EL (cell line): ENCODE data around the gene HIBADH.
"Not testable (repeated sequence)": the region's sequence is repeated elsewhere in the genome, so short reads cannot be mapped to it uniquely, and the experiment has no call there.

ENCODE experiments used
- DNase-seq: peaks from one replicate; pipeline ENCODE4 v3.0.0-alpha.2; 2016

HIBADH gene

GRCh38 chr7:27593226-27593625 lies 69.5 kb downstream of the HIBADH start:
- DNase-seq, result peak; percentile 4

GRCh38 chr7:27590416-27590815 lies 72.3 kb downstream of the HIBADH start:
- no peak for DNase-seq

GRCh38 chr7:27587429-27587828 lies 75.3 kb downstream of the HIBADH start:
- DNase-seq, result no peak

- no peak for DNase-seq
Observed at GRCh38 chr7:27586825-27587224, 75.9 kb downstream of the HIBADH start.

- DNase-seq, result no peak
Observed at GRCh38 chr7:27585781-27586447, 76.8 kb downstream of the HIBADH start.

- no peak for DNase-seq
Observed at GRCh38 chr7:27581906-27582305, 80.8 kb downstream of the HIBADH start.

GRCh38 chr7:27581119-27581518 lies 81.6 kb downstream of the HIBADH start:
- DNase-seq, result no peak

GRCh38 chr7:27579565-27579964 lies 83.1 kb downstream of the HIBADH start:
- DNase-seq, result no peak

GRCh38 chr7:27578169-27578568 lies 84.5 kb downstream of the HIBADH start:
- not testable (repeated sequence) for DNase-seq

GRCh38 chr7:27576360-27576944 lies 86.2 kb downstream of the HIBADH start:
- peak; percentile 55 for DNase-seq

GRCh38 chr7:27575613-27576012 lies 87.1 kb downstream of the HIBADH start:
- DNase-seq, result no peak

- DNase-seq, result no peak
Observed at GRCh38 chr7:27569106-27569505, 93.6 kb downstream of the HIBADH start.

GRCh38 chr7:27567266-27567665 lies 95.4 kb downstream of the HIBADH start:
- DNase-seq, result no peak

GRCh38 chr7:27564881-27565482 lies 97.7 kb downstream of the HIBADH start:
- DNase-seq, result no peak

GRCh38 chr7:27560706-27561235 lies 101.9 kb downstream of the HIBADH start:
- DNase-seq, result peak; percentile 80

GRCh38 chr7:27555670-27556069 lies 107.0 kb downstream of the HIBADH start:
- no peak for DNase-seq

- DNase-seq, result no peak
Observed at GRCh38 chr7:27554826-27555225, 107.9 kb downstream of the HIBADH start.

- no peak for DNase-seq
Observed at GRCh38 chr7:27553273-27553672, 109.4 kb downstream of the HIBADH start.

GRCh38 chr7:27551803-27552400 lies 110.8 kb downstream of the HIBADH start:
- DNase-seq, result no peak

- no peak for DNase-seq
Observed at GRCh38 chr7:27549606-27550005, 113.1 kb downstream of the HIBADH start.

GRCh38 chr7:27548304-27548703 lies 114.4 kb downstream of the HIBADH start:
- no peak for DNase-seq

- peak; percentile 22 for DNase-seq
Observed at GRCh38 chr7:27547401-27547800, 115.3 kb downstream of the HIBADH start.

GRCh38 chr7:27546610-27547009 lies 116.1 kb downstream of the HIBADH start:
- DNase-seq, result no peak

- DNase-seq, result no peak
Observed at GRCh38 chr7:27535795-27536194, 126.9 kb downstream of the HIBADH start.
